Smooth muscle cell (in vitro differentiated cells): ENCODE measurements around the gene CLDN9. TPM values are rescaled to one million over a fixed set of nuclear protein-coding genes. Genes with fewer than 3 reads are reported as not detected.

Experiments used
- DNase-seq: peaks from one replicate; lab custom pipeline; 2025; ENCODE audit not compliant: unreplicated experiment; lab: John Stamatoyannopoulos, UW
- H2AFZ ChIP-seq: fragments of 200-600 bp; sonication (generic); 2 replicates; pipeline ENCODE4 v1.6.0; 2016; ENCODE audit warnings: antibody characterized with exemption, low read depth, mild to moderate bottlenecking
- H3F3A ChIP-seq: fragments of 200-600 bp; sonication (generic); 2 replicates; pipeline ENCODE4 v1.6.0; 2017; ENCODE audit warnings: antibody characterized with exemption, low read depth
- H3K27ac ChIP-seq: fragments of 200-600 bp; sonication (generic); 2 replicates; pipeline ENCODE4 v1.5.1; 2016; ENCODE audit warnings: low read depth, mild to moderate bottlenecking
- H3K27me3 ChIP-seq: fragments of 200-600 bp; sonication (generic); 2 replicates; pipeline ENCODE4 v1.6.1; 2016; ENCODE audit warnings: low read depth, mild to moderate bottlenecking
- H3K36me3 ChIP-seq: fragments of 200-600 bp; sonication (generic); 2 replicates; pipeline ENCODE4 v1.5.1; 2016; ENCODE audit warnings: low read depth
- H3K4me1 ChIP-seq: fragments of 200-600 bp; sonication (generic); 2 replicates; pipeline ENCODE4 v1.5.1; 2016; ENCODE audit warnings: low read depth
- H3K4me2 ChIP-seq: fragments of 200-600 bp; sonication (generic); 2 replicates; pipeline ENCODE4 v1.6.0; 2016; ENCODE audit warnings: mild to moderate bottlenecking
- H3K4me3 ChIP-seq: fragments of 200-600 bp; sonication (generic); 2 replicates; pipeline ENCODE4 v1.5.1; 2016; ENCODE audit warnings: mild to moderate bottlenecking
- H3K79me2 ChIP-seq: fragments of 200-600 bp; sonication (generic); 2 replicates; pipeline ENCODE4 v1.6.0; 2016; ENCODE audit warnings: low read depth, mild to moderate bottlenecking
- H3K9ac ChIP-seq: fragments of 200-600 bp; sonication (generic); 2 replicates; pipeline ENCODE4 v1.6.0; 2016; ENCODE audit warnings: low read depth
- H3K9me3 ChIP-seq: fragments of 200-600 bp; sonication (generic); replicated peaks from 2 replicates; pipeline ENCODE4 v1.5.1; 2016; ENCODE audit warnings: low read depth
- H4K20me1 ChIP-seq: fragments of 200-600 bp; sonication (generic); 2 replicates; pipeline ENCODE4 v1.6.0; 2016; ENCODE audit warnings: low read depth
- WGBS: methylation state at CpG from one replicate; pipeline ENCODE4 v1.1.7; 2016; ENCODE audit warnings: low lambda C conversion rate; 5-methylcytosine and 5-hydroxymethylcytosine counted together
- polyA plus RNA-seq: library from polyadenylated mRNA; unstranded; fragments of >200 nt; fragmentation: Nextera tagmentation; extraction: Ambion mirVana; gene quantifications from 2 replicates; pipeline ENCODE4 v1.2.1, GENCODE V29; 2016
- total RNA-seq: library from RNA; depleted of rRNA; stranded (reverse); fragments of >200 nt; gene quantifications from 2 replicates; pipeline ENCODE4 v1.2.3, GENCODE V29; 2014
- TF ChIP-seq, protein P1 (sequence below): fragments of 200-600 bp; sonication (generic); IDR thresholded peaks from 2 replicates; pipeline ENCODE4 v1.5.1; 2017; ENCODE audit warnings: borderline replicate concordance, mild to moderate bottlenecking, antibody characterized with exemption; ENCODE audit not compliant: insufficient read depth, poor library complexity, severe bottlenecking

Gene CLDN9
- total and polyA plus RNA-seq, 2 experiments from 2014 or later, result 0.81 to 1.8 TPM

DNA sequence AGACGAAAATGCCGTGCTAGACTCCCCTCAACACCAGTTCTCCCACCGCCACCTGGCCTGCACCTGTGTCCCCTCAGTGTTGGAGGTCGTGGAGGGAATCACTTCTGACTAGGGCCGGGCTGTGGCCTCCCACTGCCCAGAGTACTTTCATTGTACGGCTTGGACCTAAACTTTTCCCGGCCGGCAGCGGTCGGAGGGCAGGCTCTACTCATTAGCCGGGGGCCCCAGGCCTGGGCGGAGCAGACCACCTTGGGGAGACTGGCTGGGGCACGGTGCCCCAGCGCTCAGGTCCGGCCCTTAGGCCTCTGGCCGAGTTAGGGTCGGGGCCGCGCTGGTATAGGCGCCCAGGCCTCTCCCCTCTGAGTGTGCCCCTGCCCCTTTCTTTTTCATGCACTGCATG, 4.6 kb downstream of the CLDN9 start:
- no peak overlapping the region for H2AFZ ChIP-seq
- no peak for DNase-seq
- TF ChIP-seq, protein P1, sequence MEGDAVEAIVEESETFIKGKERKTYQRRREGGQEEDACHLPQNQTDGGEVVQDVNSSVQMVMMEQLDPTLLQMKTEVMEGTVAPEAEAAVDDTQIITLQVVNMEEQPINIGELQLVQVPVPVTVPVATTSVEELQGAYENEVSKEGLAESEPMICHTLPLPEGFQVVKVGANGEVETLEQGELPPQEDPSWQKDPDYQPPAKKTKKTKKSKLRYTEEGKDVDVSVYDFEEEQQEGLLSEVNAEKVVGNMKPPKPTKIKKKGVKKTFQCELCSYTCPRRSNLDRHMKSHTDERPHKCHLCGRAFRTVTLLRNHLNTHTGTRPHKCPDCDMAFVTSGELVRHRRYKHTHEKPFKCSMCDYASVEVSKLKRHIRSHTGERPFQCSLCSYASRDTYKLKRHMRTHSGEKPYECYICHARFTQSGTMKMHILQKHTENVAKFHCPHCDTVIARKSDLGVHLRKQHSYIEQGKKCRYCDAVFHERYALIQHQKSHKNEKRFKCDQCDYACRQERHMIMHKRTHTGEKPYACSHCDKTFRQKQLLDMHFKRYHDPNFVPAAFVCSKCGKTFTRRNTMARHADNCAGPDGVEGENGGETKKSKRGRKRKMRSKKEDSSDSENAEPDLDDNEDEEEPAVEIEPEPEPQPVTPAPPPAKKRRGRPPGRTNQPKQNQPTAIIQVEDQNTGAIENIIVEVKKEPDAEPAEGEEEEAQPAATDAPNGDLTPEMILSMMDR, result no peak
- no peaks in the 10 kb centered on the region for H3K9me3 ChIP-seq
- H3K4me1 ChIP-seq, result peaks cover 20% of the 10 kb centered on the region
- H4K20me1 ChIP-seq, result peaks cover 10% of the 10 kb centered on the region
- H3K36me3 ChIP-seq, result no peaks in the 10 kb centered on the region
- 20% methylated on average over 20 of the region's 20 CpGs for WGBS
- H3K4me2 ChIP-seq, result peak overlapping the region; percentile 77
- no peaks in the 10 kb centered on the region for H3K79me2 ChIP-seq
- peaks cover 16% of the 10 kb centered on the region for H3F3A ChIP-seq
- peak overlapping the region; percentile 40 for H3K27ac ChIP-seq
- H3K4me3 ChIP-seq, result peak overlapping the region; percentile 43
- H3K9ac ChIP-seq, result peak overlapping the region; percentile 21
- peaks cover 22% of the 10 kb centered on the region for H3K27me3 ChIP-seq

DNA sequence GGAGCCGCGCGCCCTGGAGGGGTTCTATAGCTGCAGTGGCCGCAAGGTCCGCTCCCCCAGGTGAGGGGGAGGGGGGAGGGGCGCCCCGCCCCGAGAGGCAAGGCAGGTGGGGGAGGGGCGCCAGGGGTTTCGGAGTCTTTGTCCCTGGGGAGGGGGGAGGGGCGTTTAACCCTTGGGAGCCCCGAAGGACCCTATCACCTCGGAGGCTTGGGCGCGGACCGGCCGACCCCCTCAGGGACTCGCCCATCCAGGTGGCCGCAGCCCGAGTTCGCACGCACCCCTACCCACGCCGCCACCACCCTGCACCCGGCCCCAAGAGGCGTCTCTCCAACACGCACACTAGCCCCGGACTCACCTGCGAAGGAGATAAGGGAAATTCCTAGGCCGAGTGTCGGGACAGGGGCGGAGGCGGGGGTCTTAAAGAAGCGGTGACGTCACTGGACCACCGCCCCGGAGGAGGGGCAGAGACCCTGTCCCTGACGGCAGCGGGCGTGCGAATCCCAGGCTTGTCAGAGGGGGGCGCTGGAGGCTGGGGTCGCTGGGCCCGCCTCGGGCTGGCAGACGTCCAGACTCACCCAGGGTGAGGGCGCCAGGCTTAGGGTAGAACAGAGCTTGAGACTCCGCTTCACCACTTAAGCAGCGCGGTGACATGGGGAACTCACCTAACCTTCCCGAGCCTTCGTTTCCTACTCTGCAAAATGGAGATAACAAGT, 5.2 kb downstream of the CLDN9 start, which contains the start of gene CLDN6:
Gene CLDN6 (minus strand): TSS at position 390 of the 713 bp plus-strand sequence. CDS start 2,162 bp downstream, outside the sequence.
- DNase-seq, result no peak
- Histone ChIP-seq H3K27me3 (peaks cover 16% of the 10 kb centered on the region), H3K79me2 (no peaks in the 10 kb centered on the region), H3K9me3 (no peaks in the 10 kb centered on the region), H3F3A (peaks cover 16% of the 10 kb centered on the region), H3K4me3 (peak within 1 kb of the TSS; percentile 43), H3K9ac (peak within 1 kb of the TSS; percentile 50), H3K36me3 (no peaks in the 10 kb centered on the region), H2AFZ (no peak within 1 kb of the TSS), H3K4me1 (peaks cover 20% of the 10 kb centered on the region), H3K27ac (peak within 1 kb of the TSS; percentile 40), H3K4me2 (peak within 1 kb of the TSS; percentile 77), H4K20me1 (peaks cover 10% of the 10 kb centered on the region)
- TF ChIP-seq, protein P1, result peak; percentile 39
- WGBS, result 3% methylated on average over 37 of the region's 52 CpGs

DNA sequence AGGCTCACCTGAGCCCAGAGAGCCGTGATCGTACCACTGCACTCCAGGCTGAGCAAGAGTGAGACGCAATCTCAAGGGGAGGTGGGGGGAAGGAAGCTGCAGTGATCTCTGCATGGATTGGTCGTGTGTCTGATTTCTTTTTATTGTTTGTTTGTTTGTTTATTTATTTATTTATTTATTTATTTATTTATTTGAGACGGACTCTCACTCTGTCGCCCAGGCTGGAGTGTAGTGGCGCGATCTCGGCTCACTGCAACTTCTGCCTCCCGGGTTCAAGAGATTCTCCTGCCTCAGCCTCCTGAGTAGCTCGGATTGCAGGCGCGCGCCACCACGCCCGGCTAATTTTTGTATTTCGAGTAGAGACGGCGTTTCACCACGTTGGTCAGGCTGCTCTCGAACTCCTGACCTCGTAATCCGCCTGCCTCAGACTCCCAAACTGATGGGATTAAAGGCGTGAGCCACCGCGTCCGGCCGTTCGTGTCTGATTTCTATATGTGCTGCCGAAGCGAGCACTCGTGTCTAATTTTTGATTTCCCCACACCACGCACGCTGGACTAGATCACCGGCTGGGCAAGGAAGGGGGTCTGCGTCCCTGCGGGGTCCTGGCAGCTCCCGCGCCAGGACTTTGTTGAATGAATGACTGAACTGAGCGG, 7.0 kb downstream of the CLDN9 start:
- Histone ChIP-seq H3K4me2 (peak overlapping the region; percentile 93), H4K20me1 (peaks cover 23% of the 10 kb centered on the region), H3K79me2 (no peaks in the 10 kb centered on the region), H2AFZ (no peak overlapping the region), H3K36me3 (no peaks in the 10 kb centered on the region), H3K27ac (peak overlapping the region; percentile 100), H3K4me3 (peak overlapping the region; percentile 86), H3K9me3 (no peaks in the 10 kb centered on the region), H3K4me1 (peaks cover 21% of the 10 kb centered on the region), H3F3A (peaks cover 16% of the 10 kb centered on the region), H3K27me3 (no peaks in the 10 kb centered on the region), H3K9ac (no peak overlapping the region)
- TF ChIP-seq, protein P1, result no peak
- WGBS, result 36% methylated on average over 40 of the region's 40 CpGs
- DNase-seq, result no peak
